HepG2 (cell line): ENCODE data around the gene DPP8.

Source experiments
- HDAC1 ChIP-seq: sonication (generic); formaldehyde crosslinking; IDR thresholded peaks from 2 replicates; pipeline ENCODE4 v1.5.1; 2020; ENCODE audit warnings: mild to moderate bottlenecking, missing genetic modification reagents
- MAZ ChIP-seq, 2 experiments: sonication (generic) in 1 of 2; formaldehyde crosslinking in 1 of 2; IDR thresholded peaks; 2 replicates each; pipeline versions ENCODE4 v1.5.0 to v1.6.1; 2012 to 2020; ENCODE audit warnings: low read depth in 2 of 2, mild to moderate bottlenecking in 2 of 2, borderline replicate concordance in 1 of 2, improper control_type of control experiment in 1 of 2, low read length in 1 of 2, missing genetic modification reagents in 1 of 2, moderate library complexity in 1 of 2
- MED8 ChIP-seq: sonication (generic); formaldehyde crosslinking; IDR thresholded peaks from 2 replicates; pipeline ENCODE4 v1.8.1; 2023; ENCODE audit warnings: mild to moderate bottlenecking, missing genetic modification reagents; ENCODE audit not compliant: insufficient replicate concordance
- NCOR1 ChIP-seq: fragments of 200-600 bp; sonication (generic); IDR thresholded peaks from 2 replicates; pipeline ENCODE4 v1.7.0; 2017; ENCODE audit warnings: antibody characterized with exemption, low read length, borderline replicate concordance
- POLR2A ChIP-seq, 2 experiments: IDR thresholded peaks; 2 replicates each; pipeline ENCODE4 v1.6.1; 2011; ENCODE audit warnings: low read depth in 2 of 2, low read length in 2 of 2, mild to moderate bottlenecking in 1 of 2, moderate library complexity in 1 of 2; ENCODE audit not compliant: insufficient read depth in 1 of 2
- REPIN1 ChIP-seq: sonication (generic); formaldehyde crosslinking; IDR thresholded peaks from 2 replicates; pipeline ENCODE4 v1.8.0; 2022; ENCODE audit warnings: missing genetic modification reagents, low read depth, mild to moderate bottlenecking, borderline replicate concordance
- SMARCC2 ChIP-seq: fragments of 450-650 bp; IDR thresholded peaks from 2 replicates; pipeline ENCODE4 v1.6.1; 2017; ENCODE audit warnings: antibody characterized with exemption, mild to moderate bottlenecking
- SP1 ChIP-seq, 2 experiments: fragments of 450-650 bp in 1 of 2; sonication (generic) in 1 of 2; formaldehyde crosslinking in 1 of 2; IDR thresholded peaks; 2 replicates each; pipeline versions ENCODE4 v1.4.0 to v1.6.1; 2016 to 2020; ENCODE audit warnings: missing genetic modification reagents in 1 of 2

GRCh38 chr15:65393557-65393956 lies 123.9 kb downstream of the DPP8 start:
- TF ChIP-seq MED8 (CRISPR knock-in tag): no peak
- TF ChIP-seq POLR2A (IDR thresholded peaks at IDR 0.05; ENCODE audit: insufficient read depth in 1 of 2, low read depth in 2 of 2, low read length in 2 of 2): no peak
- TF ChIP-seq SMARCC2: no peak
- TF ChIP-seq MAZ (IDR thresholded peaks at IDR 0.05; ENCODE audit: borderline replicate concordance, low read depth, low read length): no peak
- no peak for TF ChIP-seq MAZ (CRISPR knock-in tag; IDR thresholded peaks at IDR 0.05; ENCODE audit: low read depth)
- no peak for TF ChIP-seq HDAC1 (CRISPR knock-in tag)
- no peak for TF ChIP-seq NCOR1
- TF ChIP-seq SP1 (IDR thresholded peaks at IDR 0.05): no peak
- no peak for TF ChIP-seq SP1 (CRISPR knock-in tag; IDR thresholded peaks at IDR 0.05)
- TF ChIP-seq REPIN1: no peak
